Transverse colon (tissue), 4 donors: ENCODE measurements around the gene CD96. TPM values are rescaled to one million over a fixed set of nuclear protein-coding genes. Genes with fewer than 3 reads are reported as not detected.

ENCODE experiments used
- DNase-seq: peaks from one replicate; pipeline ENCODE4 v3.0.0-alpha.2; 2019
- H3K27ac ChIP-seq, 4 donors: fragments of 200-600 bp; sonication (generic); 2 replicates each; pipeline ENCODE4 v1.5.1; 2016 to 2018; ENCODE audit warnings: inconsistent platforms in 4 of 4
- H3K27me3 ChIP-seq: fragments of 200-600 bp; sonication (generic); 2 replicates; pipeline ENCODE4 v1.5.1; 2017; ENCODE audit warnings: inconsistent platforms
- H3K36me3 ChIP-seq, 4 donors: fragments of 200-600 bp; sonication (generic); 2 replicates each; pipeline ENCODE4 v1.5.1; 2017 to 2019; ENCODE audit warnings: inconsistent platforms in 4 of 4
- H3K4me1 ChIP-seq, 4 donors: fragments of 200-600 bp; sonication (generic); 2 replicates each; pipeline ENCODE4 v1.5.1; 2017 to 2020; ENCODE audit warnings: inconsistent platforms in 4 of 4
- H3K4me3 ChIP-seq, 4 donors: fragments of 200-600 bp; sonication (generic); 1 replicate in 1 of 4; 2 replicates in 3 of 4; pipeline versions ENCODE4 v1.5.1 to v1.6.1; 2017 to 2019; ENCODE audit warnings: inconsistent platforms in 4 of 4
- H3K9me3 ChIP-seq, 2 donors: fragments of 200-600 bp; sonication (generic); 2 replicates each; pipeline ENCODE4 v1.5.1; 2017 to 2019; ENCODE audit warnings: inconsistent platforms in 2 of 2
- EP300 ChIP-seq: sonication (generic); formaldehyde crosslinking; IDR thresholded peaks from one replicate; pipeline ENCODE4 v1.6.1; 2017; ENCODE audit warnings: antibody characterized with exemption, low read depth
- POLR2A ChIP-seq: fragments of 450-650 bp; IDR thresholded peaks from one replicate; pipeline ENCODE4 v1.6.1; 2016; ENCODE audit warnings: antibody characterized with exemption, mild to moderate bottlenecking, moderate library complexity
- POLR2AphosphoS5 ChIP-seq, 3 donors: sonication (generic); formaldehyde crosslinking; IDR thresholded peaks; one replicate each; pipeline ENCODE4 v1.6.1; 2016; ENCODE audit warnings: antibody characterized with exemption in 3 of 3
- WGBS, 2 donors: methylation state at CpG; one replicate each; pipeline ENCODE4 v1.1.5; 2018; ENCODE audit warnings: low coverage in 1 of 2; 5-methylcytosine and 5-hydroxymethylcytosine counted together
- in situ Hi-C, 4 donors: fragments of 200-750 bp; cut with MboI; loops; one replicate each; pipeline versions ENCODE4 v1.15.0 to v1.15.1; 2017; ENCODE audit warnings: low sequenced_read_pairs in 3 of 4, low pct_ligation_motif_present in 1 of 4, low pct_unique_long_range_greater_than_20kb in 1 of 4
- intact Hi-C: fragments of 100-400 bp; cut with DNase I; formaldehyde crosslinking; loops from one replicate; pipeline ENCODE4 v1.15.1; 2023; ENCODE audit warnings: low total_unique reads
- total RNA-seq, 4 donors: library from RNA; depleted of rRNA; stranded (reverse); fragments of >200 nt; gene quantifications; one replicate each; pipeline ENCODE4 v1.1.0, GENCODE V29; 2016
- TF ChIP-seq, protein P1 (sequence below), 5 experiments: fragments of 200-600 bp in 3 of 5; fragments of 450-650 bp in 2 of 5; sonication (generic) in 3 of 5; IDR thresholded peaks; 1 replicate in 2 of 5; 2 replicates in 3 of 5; pipeline ENCODE4 v1.5.1; 2016 to 2017; ENCODE audit warnings: antibody characterized with exemption in 5 of 5, inconsistent platforms in 3 of 5, mild to moderate bottlenecking in 2 of 5, moderate library complexity in 1 of 5

CD96 gene
- total RNA-seq, 4 donors from 2014 or later: 5.5 to 24.3 (median 13.0) TPM

DNA sequence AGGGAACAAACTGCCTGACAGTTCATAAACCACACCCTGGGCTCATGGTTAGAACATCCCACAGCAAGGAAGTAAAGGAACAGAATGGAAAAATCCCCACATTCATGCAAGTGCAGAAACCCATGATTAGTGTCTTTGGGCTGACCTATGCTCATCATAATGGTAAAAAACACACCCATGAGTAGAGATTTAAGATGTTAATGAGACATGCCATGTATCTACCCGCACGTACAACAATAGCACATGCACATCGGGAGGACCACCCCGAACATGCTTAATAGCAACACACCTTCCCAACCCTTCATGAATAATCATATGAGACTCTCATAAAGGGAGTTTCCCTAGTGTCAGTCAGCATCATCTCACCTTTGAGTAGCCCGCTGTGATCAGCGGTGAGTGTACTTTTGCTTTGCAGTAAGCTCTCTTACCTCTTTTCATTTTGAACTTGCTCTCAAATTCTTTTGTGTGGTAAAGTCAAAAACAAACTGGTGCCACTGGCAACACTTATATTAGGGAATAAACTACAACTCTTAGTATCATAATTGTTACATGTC is 30.0 kb downstream of the CD96 start:
- H3K27me3 ChIP-seq: no peaks in the 10 kb centered on the region
- H3K4me1 ChIP-seq: no peaks in the 10 kb centered on the region
- 80 to 81% methylated on average over 3 to 6 of the region's 6 CpGs for WGBS, 2 donors
- in situ Hi-C loops (no loop called here), intact Hi-C loops (no loop called here)
- H3K36me3 ChIP-seq: no peaks in the 10 kb centered on the region
- no peak overlapping the region for H3K27ac ChIP-seq
- no peaks in the 10 kb centered on the region for H3K9me3 ChIP-seq
- TF ChIP-seq POLR2AphosphoS5 (IDR thresholded peaks at IDR 0.05): no peak
- TF ChIP-seq, protein P1, sequence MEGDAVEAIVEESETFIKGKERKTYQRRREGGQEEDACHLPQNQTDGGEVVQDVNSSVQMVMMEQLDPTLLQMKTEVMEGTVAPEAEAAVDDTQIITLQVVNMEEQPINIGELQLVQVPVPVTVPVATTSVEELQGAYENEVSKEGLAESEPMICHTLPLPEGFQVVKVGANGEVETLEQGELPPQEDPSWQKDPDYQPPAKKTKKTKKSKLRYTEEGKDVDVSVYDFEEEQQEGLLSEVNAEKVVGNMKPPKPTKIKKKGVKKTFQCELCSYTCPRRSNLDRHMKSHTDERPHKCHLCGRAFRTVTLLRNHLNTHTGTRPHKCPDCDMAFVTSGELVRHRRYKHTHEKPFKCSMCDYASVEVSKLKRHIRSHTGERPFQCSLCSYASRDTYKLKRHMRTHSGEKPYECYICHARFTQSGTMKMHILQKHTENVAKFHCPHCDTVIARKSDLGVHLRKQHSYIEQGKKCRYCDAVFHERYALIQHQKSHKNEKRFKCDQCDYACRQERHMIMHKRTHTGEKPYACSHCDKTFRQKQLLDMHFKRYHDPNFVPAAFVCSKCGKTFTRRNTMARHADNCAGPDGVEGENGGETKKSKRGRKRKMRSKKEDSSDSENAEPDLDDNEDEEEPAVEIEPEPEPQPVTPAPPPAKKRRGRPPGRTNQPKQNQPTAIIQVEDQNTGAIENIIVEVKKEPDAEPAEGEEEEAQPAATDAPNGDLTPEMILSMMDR (IDR thresholded peaks at IDR 0.05): no peak
- no peak for TF ChIP-seq POLR2A
- H3K4me3 ChIP-seq: no peak overlapping the region
- no peak for DNase-seq

DNA sequence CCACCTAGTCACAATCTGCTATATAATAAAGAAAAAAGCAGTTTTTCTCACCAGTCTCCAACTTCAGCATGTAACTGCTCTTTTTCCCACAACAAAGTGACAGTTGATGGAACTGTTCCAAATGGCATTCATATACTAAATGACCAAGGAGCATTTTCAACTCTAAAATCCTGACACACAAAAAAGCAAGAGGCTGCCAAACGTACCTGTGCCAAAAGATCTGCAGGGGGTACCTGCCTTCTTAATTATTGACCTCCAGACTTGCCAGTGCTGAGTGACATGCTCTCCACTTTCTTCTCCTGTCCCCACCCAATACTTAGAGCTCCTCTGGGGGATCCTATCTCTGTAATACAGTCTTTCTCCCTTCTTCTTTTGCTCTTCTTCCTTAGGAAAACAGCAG is 35.1 kb downstream of the CD96 start:
- Histone ChIP-seq H3K27ac (no peak overlapping the region), H3K9me3 (no peaks in the 10 kb centered on the region), H3K4me3 (no peak overlapping the region), H3K36me3 (no peaks in the 10 kb centered on the region), H3K4me1 (no peaks in the 10 kb centered on the region), H3K27me3 (no peaks in the 10 kb centered on the region)
- intact Hi-C loops: no loop called here
- in situ Hi-C loops: no loop called here
- no peak for TF ChIP-seq POLR2A
- no peak for TF ChIP-seq EP300
- no peak for TF ChIP-seq POLR2AphosphoS5 (IDR thresholded peaks at IDR 0.05)
- TF ChIP-seq, protein P1 (IDR thresholded peaks at IDR 0.05): no peak
- 29 to 41% methylated on average over 1 of the region's 1 CpG for WGBS, 2 donors
- no peak for DNase-seq

DNA sequence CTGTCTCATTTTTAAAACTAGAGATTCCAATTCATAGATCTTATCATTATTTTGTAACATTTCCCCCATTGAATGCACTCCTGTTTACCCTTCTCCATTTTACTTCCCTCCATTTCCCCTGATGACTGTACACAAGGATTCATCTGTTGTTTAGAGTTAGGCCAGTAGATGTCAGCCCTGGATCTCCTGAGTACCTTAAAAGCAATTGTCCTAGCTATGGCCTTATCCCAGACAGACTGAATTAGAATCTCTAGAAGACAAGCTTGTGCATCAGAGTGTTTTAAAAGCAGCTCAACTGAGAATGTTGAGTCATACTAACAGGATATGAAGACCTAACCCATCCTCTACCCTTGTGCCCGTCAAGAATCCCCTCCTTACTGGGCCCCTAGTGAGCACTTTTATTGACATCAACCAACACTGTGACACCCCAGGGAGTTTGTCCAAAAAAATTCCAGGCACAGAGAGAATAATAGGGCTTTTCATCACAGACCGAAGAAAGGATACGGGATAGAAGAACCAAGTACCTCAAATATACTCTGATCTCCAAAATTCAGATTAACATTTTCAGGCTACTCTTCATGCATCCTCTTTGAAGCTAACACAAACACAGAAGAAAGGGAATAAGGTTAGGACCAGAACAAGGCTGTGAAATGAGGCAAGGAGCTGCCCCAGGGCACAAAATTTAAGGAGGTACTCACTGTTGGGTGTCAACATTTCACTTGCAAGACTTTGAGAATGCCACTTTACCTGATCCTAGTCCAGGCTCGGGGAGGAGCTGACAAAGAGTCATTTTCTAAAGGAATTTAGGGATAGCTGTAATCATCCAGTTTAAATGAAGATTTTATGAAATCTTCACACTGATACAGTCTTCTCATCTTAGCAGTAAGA is 36.0 kb downstream of the CD96 start:
- 75 to 80% methylated on average over 3 to 4 of the region's 4 CpGs for WGBS, 2 donors
- no peaks in the 10 kb centered on the region for H3K27me3 ChIP-seq
- H3K36me3 ChIP-seq: no peaks in the 10 kb centered on the region
- no peak for TF ChIP-seq EP300
- no peak for TF ChIP-seq POLR2AphosphoS5 (IDR thresholded peaks at IDR 0.05)
- TF ChIP-seq, protein P1 (IDR thresholded peaks at IDR 0.05): no peak
- TF ChIP-seq POLR2A: no peak
- no peak for DNase-seq
- H3K9me3 ChIP-seq: no peaks in the 10 kb centered on the region
- intact Hi-C loops: no loop called here
- H3K4me3 ChIP-seq: no peak overlapping the region
- in situ Hi-C loops: no loop called here
- H3K27ac ChIP-seq: no peak overlapping the region
- no peaks in the 10 kb centered on the region for H3K4me1 ChIP-seq

DNA sequence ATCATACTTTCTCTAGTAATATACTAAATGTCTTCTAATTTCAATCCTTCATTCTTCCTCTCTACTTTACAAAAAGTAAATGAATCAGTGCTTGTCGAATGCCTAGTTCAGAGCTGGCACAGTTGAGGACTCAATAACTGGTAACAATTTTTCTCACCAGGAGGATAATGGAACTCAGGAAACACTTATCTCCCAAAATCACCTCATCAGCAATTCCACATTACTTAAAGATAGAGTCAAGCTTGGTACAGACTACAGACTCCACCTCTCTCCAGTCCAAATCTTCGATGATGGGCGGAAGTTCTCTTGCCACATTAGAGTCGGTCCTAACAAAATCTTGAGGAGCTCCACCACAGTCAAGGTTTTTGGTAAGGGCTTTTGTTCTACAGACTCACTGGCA is 36.9 kb downstream of the CD96 start:
- intact Hi-C loops (no loop called here), in situ Hi-C loops (no loop called here)
- H3K27ac ChIP-seq: no peak overlapping the region
- H3K4me3 ChIP-seq: no peak overlapping the region
- DNase-seq: no peak
- H3K36me3 ChIP-seq: no peaks in the 10 kb centered on the region
- no peaks in the 10 kb centered on the region for H3K4me1 ChIP-seq
- TF ChIP-seq POLR2A (no peak), POLR2AphosphoS5 (IDR thresholded peaks at IDR 0.05) (no peak), EP300 (no peak)
- TF ChIP-seq, protein P1 (IDR thresholded peaks at IDR 0.05): no peak
- H3K27me3 ChIP-seq: no peaks in the 10 kb centered on the region
- WGBS, 2 donors: 93 to 100% methylated on average over 4 of the region's 4 CpGs
- no peaks in the 10 kb centered on the region for H3K9me3 ChIP-seq
